Panc1 (cell line): ENCODE results near the gene DPYSL5. TPM values are rescaled to one million over a fixed set of nuclear protein-coding genes. Genes with fewer than 3 reads are reported as not detected.

ENCODE experiments used
- ATAC-seq: fragments of 200-7000 bp; cut with Tn5 transposase; 2 replicates; pipeline ENCODE4 v1.9.1; 2020; ENCODE audit warnings: mild to moderate bottlenecking, moderate library complexity
- BruUV-seq: library from RNA; stranded (reverse); fragments of 400-500 nt; replicated peaks from 2 replicates; lab custom pipeline; 2021; lab: Mats Ljungman, UMichigan
- CTCF ChIA-PET: fragments of 300-600 bp; sonication (Branson Sonifier 250); formaldehyde crosslinking; loops from one replicate; lab custom pipeline; 2022; ENCODE audit warnings: antibody characterized with exemption; lab: Charles Lee
- POLR2A ChIA-PET: fragments of 300-600 bp; sonication (Branson Sonifier 250); formaldehyde crosslinking; loops from one replicate; lab custom pipeline; 2022; ENCODE audit warnings: antibody characterized with exemption; lab: Charles Lee
- DNase-seq: peaks from one replicate; pipeline ENCODE4 v3.0.0-alpha.2; 2010; ENCODE audit warnings: low read depth, low spot score
- H3K27ac ChIP-seq: 2 replicates; pipeline ENCODE4 v1.5.1; 2011; ENCODE audit warnings: mild to moderate bottlenecking, low read length, inconsistent platforms
- H3K27me3 ChIP-seq: fragments of 200-500 bp; sonication (Bioruptor generic); 2 replicates; pipeline ENCODE4 v1.6.0; 2014; ENCODE audit warnings: low read length, inconsistent platforms; ENCODE audit not compliant: control insufficient read depth, insufficient read depth
- H3K36me3 ChIP-seq: fragments of 200-500 bp; sonication (Bioruptor generic); 2 replicates; pipeline ENCODE4 v1.5.1; 2014; ENCODE audit warnings: inconsistent platforms, mild to moderate bottlenecking, low read length, moderate library complexity; ENCODE audit not compliant: control insufficient read depth, insufficient read depth
- H3K4me1 ChIP-seq: 2 replicates; pipeline ENCODE4 v1.5.1; 2011; ENCODE audit warnings: inconsistent platforms, mild to moderate bottlenecking, low read length, moderate library complexity; ENCODE audit not compliant: control insufficient read depth, insufficient read depth
- H3K4me3 ChIP-seq, 2 experiments: 2 replicates each; pipeline ENCODE4 v1.5.1; 2011 to 2012; ENCODE audit warnings: low read depth in 2 of 2, low read length in 2 of 2, mild to moderate bottlenecking in 2 of 2, inconsistent platforms in 1 of 2, moderate library complexity in 1 of 2
- H3K9me3 ChIP-seq: fragments of 200-500 bp; sonication (Bioruptor generic); 2 replicates; pipeline ENCODE4 v1.5.1; 2014; ENCODE audit warnings: low read depth, mild to moderate bottlenecking, inconsistent platforms, low read length, moderate library complexity; ENCODE audit not compliant: control insufficient read depth, insufficient read depth
- CTCF ChIP-seq: fragments of 450-650 bp; IDR thresholded peaks from 2 replicates; pipeline ENCODE4 v1.5.1; 2017; ENCODE audit warnings: mild to moderate bottlenecking
- POLR2AphosphoS5 ChIP-seq: IDR thresholded peaks from 2 replicates; pipeline ENCODE4 v1.6.1; 2012; ENCODE audit warnings: mild to moderate bottlenecking, low read depth, low read length, moderate library complexity
- SIN3A ChIP-seq: IDR thresholded peaks from 2 replicates; pipeline ENCODE4 v1.6.1; 2012; ENCODE audit warnings: low read depth, mild to moderate bottlenecking, low read length, moderate library complexity, borderline replicate concordance; ENCODE audit not compliant: insufficient read depth
- TCF7L2 ChIP-seq: IDR thresholded peaks from 2 replicates; pipeline ENCODE4 v1.6.1; 2011; ENCODE audit warnings: mild to moderate bottlenecking, low read depth, low read length, inconsistent platforms
- in situ Hi-C: cut with HindIII; loops from 2 replicates; pipeline ENCODE4 v1.10.0; 2016; ENCODE audit warnings: low sequenced_read_pairs, low pct_unique_long_range_greater_than_20kb
- intact Hi-C: fragments of 100-400 bp; cut with micrococcal nuclease; formaldehyde crosslinking; loops from one replicate; pipeline ENCODE4 v1.10.0; 2022; ENCODE audit not compliant: unreplicated experiment
- total RNA-seq: library from RNA; stranded (reverse); gene quantifications from one replicate; pipeline ENCODE4 v1.2.1, GENCODE V29; 2021; ENCODE audit not compliant: unreplicated experiment
- TF ChIP-seq, protein P1 (sequence below), 2 experiments: IDR thresholded peaks; 2 replicates each; pipeline ENCODE4 v1.6.1; 2011 to 2012; ENCODE audit warnings: low read depth in 2 of 2, control low read depth in 1 of 2, low read length in 1 of 2, mild to moderate bottlenecking in 1 of 2, moderate library complexity in 1 of 2; ENCODE audit not compliant: insufficient read depth in 1 of 2

The DPYSL5 gene
- total RNA-seq, 1 experiment from 2014 or later = 0.31 TPM

GRCh38 chr2:26976237-26976636 lies 128.3 kb downstream of the DPYSL5 start:
- BruUV-seq = no TSS peak
- no peak for TF ChIP-seq CTCF
- TF ChIP-seq TCF7L2 = no peak
- no peak for TF ChIP-seq SIN3A

GRCh38 chr2:26977012-26977411 lies 129.1 kb downstream of the DPYSL5 start:
- no peaks in the 10 kb centered on the region for H3K36me3 ChIP-seq
- intact Hi-C loops (no loop called here), in situ Hi-C loops (no loop called here)
- no peaks in the 10 kb centered on the region for H3K9me3 ChIP-seq
- H3K27me3 ChIP-seq = no peaks in the 10 kb centered on the region
- H3K4me3 ChIP-seq = no peak overlapping the region
- ATAC-seq = no peak
- CTCF ChIA-PET = no interaction called here
- peaks cover 4% of the 10 kb centered on the region for H3K4me1 ChIP-seq
- no TSS peak for BruUV-seq
- POLR2A ChIA-PET = interaction anchor here (0.6 kb wide), 1 partner anchor 193 kb away, joined by 4 read pairs; no protein-coding TSS in a partner anchor
- no peak for TF ChIP-seq CTCF
- TF ChIP-seq, protein P1, sequence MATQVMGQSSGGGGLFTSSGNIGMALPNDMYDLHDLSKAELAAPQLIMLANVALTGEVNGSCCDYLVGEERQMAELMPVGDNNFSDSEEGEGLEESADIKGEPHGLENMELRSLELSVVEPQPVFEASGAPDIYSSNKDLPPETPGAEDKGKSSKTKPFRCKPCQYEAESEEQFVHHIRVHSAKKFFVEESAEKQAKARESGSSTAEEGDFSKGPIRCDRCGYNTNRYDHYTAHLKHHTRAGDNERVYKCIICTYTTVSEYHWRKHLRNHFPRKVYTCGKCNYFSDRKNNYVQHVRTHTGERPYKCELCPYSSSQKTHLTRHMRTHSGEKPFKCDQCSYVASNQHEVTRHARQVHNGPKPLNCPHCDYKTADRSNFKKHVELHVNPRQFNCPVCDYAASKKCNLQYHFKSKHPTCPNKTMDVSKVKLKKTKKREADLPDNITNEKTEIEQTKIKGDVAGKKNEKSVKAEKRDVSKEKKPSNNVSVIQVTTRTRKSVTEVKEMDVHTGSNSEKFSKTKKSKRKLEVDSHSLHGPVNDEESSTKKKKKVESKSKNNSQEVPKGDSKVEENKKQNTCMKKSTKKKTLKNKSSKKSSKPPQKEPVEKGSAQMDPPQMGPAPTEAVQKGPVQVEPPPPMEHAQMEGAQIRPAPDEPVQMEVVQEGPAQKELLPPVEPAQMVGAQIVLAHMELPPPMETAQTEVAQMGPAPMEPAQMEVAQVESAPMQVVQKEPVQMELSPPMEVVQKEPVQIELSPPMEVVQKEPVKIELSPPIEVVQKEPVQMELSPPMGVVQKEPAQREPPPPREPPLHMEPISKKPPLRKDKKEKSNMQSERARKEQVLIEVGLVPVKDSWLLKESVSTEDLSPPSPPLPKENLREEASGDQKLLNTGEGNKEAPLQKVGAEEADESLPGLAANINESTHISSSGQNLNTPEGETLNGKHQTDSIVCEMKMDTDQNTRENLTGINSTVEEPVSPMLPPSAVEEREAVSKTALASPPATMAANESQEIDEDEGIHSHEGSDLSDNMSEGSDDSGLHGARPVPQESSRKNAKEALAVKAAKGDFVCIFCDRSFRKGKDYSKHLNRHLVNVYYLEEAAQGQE (IDR thresholded peaks at IDR 0.05; ENCODE audit: insufficient read depth in 1 of 2, low read depth in 2 of 2, low read length in 1 of 2) = no peak
- no peak for TF ChIP-seq POLR2AphosphoS5
- TF ChIP-seq TCF7L2 = no peak
- TF ChIP-seq SIN3A = no peak
- DNase-seq = no peak
- H3K27ac ChIP-seq = no peak overlapping the region

More at GRCh38 chr2:26976237-26976636, 128.3 kb downstream of the DPYSL5 start:
- Histone ChIP-seq H3K27me3 (no peaks in the 10 kb centered on the region), H3K4me3 (no peak overlapping the region), H3K4me1 (peaks cover 9% of the 10 kb centered on the region), H3K27ac (no peak overlapping the region), H3K9me3 (no peaks in the 10 kb centered on the region), H3K36me3 (no peaks in the 10 kb centered on the region)
- CTCF ChIA-PET = no interaction called here
- ATAC-seq (no peak), DNase-seq (no peak)
- POLR2A ChIA-PET = no interaction called here
- in situ Hi-C loops (no loop called here), intact Hi-C loops (no loop called here)
